NCI-H82 (cell line): ENCODE results near the gene MBTPS1.
A peak's percentile ranks its signal among the peaks of the same experiment; 100 is the strongest.
"Not testable (repeated sequence)": the region's sequence is repeated elsewhere in the genome, so short reads cannot be mapped to it uniquely, and the experiment has no call there.

ENCODE experiments used
- DNase-seq: peaks from one replicate; lab custom pipeline; 2025; lab: John Stamatoyannopoulos, UW

The MBTPS1 gene

DNA sequence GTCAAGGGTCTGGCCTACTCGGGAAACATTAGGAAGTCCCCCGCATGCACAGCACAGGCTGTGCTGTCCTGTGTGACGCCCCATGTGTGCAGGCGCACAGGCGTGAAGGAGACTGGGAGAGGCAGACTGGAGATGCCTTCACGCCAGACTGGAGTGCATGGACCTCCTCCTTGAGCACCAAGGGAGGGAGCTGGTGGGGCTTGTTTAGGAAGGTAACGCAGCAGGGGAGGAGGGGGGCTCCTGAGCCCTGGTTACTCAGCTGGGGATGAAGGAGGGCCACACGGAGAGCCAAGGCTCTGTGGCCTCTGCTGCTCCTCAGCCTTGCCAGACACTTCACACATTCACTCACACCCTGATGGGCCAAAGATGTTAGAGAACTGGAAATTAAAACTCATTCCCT, 20.5 kb upstream of the MBTPS1 start:
- no peak for DNase-seq

GRCh38 chr16:84136331-84137125, 19.8 kb upstream of the MBTPS1 start:
- DNase-seq, result no peak

GRCh38 chr16:84132527-84133285, 16.0 kb upstream of the MBTPS1 start:
- DNase-seq, result no peak

GRCh38 chr16:84131117-84131516, 14.4 kb upstream of the MBTPS1 start:
- DNase-seq, result no peak

DNA sequence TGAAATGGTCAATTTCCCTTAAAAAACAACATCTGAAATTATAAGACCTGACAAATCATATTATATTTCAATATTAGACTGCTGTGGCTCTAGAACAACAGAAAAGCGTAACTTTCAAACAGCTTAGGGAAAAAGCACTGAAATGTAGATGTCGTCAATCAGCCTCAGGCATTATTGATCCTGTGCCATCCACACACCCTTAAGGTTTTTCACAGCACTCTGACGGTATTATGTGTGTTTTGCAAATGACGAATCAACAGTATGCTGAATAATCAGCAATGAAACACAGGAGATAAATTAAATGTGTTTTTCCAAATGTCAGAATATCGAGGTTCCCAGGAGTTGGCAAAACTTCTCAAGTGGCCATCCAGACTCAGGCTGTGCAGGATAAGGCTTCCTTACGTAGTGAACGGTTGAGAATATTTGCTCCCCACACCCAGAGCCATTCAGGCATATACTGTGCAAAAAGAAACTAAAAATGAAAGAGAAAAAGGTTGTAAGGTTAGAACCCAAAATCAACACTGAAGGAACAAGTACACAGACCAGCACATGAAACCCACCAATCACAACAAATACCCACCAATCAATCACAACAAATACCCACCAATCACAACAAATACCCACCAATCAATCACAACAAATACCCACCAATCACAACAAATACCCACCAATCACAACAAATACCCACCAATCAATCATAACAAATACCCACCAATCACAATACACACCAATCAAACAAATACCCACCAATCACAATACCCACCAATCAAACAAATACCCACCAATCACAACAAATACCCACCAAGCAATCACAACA, 7.7 kb upstream of the MBTPS1 start:
- no peak for DNase-seq

DNA sequence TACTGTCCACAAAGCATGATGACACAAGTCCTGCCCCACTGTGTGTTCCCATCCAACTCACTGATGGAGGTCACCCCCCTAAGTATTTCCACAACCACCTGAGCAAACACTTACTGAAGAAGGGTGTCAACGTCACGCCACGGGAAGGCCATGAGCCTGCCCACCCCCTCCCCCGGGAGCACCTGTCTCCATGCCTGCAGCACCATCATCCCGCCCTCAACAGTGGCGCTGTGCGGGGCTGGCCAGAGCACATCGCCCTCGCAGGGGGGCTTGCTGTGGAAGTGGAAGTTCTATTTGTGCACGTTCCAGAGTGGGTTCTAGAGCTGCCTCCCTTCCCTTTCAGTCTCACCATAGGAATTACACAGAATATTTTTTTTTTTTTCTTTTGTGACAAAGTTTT, 4.3 kb upstream of the MBTPS1 start:
- no peak for DNase-seq

GRCh38 chr16:84120023-84120422, 3.3 kb upstream of the MBTPS1 start:
- no peak for DNase-seq

DNA sequence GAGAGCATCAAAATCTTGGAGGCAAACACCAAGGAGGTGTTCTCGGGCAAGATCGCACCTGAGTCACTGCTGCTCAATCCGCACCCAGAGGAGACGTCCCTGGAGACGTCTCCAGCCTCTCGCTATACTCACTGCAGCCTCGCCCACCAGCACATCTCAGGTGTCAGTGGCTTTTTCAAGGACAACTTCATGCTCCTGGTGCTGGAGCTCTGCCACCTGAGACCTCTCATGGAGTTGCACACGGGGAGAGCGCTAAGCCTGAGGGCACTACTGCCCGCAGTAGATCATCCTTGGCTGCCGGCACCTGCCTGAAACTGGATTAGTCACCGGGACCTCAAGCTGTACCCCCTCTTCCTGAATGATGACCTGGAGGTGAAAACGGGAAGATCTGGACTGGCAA, 2.6 kb upstream of the MBTPS1 start:
- no peak for DNase-seq

DNA sequence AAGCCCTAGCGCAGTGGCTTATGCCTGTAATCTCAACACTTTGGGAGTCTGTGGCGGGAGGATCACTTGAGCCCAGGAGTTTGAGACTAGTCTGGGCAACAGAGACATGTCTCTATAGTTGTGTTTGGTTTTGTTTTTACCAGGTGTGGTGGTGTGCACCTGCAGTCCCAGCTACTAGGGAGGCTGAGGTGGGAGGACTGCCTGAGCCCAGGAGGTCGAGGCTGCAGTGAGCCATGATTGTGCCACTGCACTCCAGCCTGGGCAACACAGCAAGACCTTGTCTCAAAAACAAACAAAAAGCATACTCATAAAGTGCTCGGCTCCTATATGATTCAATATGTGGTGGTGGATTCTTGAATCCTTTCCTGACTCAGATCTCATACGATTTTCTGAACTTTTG, 1.6 kb upstream of the MBTPS1 start:
- peak; percentile 49 for DNase-seq

DNA sequence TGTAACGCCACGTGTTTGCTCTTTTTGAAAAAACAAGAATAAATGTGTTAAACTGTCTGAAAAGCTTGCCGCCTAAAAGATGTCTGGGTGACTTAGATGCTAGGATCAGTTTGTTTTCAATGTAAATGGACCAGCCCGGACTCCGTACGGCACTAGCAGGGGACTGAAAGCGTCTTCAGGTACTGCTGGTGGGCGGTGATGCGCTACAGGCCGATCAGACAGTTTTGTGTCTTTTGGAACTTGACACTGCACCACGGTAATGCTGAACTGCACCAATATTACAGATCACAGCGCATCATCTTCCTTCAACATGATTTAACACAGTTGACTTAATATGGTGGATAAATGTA, 727 bp upstream of the MBTPS1 start:
- DNase-seq, result peak; percentile 46

DNA sequence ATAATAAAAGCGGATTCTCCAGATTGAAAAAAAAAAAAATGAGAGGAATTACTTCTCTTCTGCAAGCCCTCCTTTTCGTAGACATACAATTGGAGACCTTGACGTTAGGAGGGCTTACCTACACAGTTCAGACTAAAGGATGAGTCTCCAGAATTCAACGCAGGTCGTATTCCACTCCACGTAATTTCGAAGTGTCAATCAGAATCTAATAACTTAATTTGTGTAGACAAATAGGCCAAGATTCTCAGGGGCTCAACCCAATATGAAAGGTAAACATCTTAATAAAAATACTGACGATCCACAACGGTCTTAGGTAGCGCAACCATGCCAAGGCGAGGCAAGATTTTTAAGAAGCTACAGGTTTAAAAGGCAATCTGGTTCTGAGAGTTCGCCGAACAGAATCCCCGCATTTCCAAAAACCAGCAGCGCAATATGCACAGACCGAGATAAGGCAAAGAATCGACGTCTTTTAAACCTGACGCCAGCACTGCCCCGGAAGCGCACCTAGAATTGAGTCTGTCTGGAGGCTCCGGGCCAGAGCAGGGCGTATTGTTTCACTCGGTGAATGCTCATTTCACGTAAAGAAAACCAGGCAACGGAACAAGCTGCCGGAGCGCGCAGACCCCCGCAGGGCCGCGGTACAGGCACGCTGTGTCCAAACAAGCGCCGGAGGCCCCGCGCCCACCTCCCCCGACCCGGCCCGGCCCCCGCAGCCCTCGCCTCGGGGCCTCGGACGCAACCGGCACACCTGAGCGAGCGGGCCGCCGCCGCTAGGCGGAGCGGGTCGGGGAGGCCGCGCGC, 623 bp downstream of the MBTPS1 start:
- DNase-seq, result peak; percentile 59

- DNase-seq, result not testable (repeated sequence)
These were observed 4.8 kb downstream of the MBTPS1 start for GRCh38 chr16:84111949-84112348.

DNA sequence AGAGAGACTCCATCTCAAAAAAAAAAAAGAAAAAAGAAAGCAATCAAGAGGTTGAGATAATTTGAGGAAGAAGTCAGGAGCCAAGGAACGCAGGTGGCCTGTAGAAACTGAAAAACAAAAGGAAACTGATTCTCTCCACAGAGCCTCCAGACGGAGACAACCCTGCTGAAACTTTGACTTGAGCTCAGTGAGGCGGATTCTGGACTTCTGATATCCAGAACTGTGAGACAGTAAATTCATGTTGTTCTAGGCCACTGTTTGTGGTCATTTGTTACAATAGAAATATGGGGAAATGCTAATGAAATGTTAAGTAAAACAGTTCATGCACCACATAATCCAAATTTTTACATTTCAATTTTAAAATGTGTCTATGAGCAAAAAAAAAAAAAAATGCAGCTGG, 5.2 kb downstream of the MBTPS1 start:
- no peak for DNase-seq

DNA sequence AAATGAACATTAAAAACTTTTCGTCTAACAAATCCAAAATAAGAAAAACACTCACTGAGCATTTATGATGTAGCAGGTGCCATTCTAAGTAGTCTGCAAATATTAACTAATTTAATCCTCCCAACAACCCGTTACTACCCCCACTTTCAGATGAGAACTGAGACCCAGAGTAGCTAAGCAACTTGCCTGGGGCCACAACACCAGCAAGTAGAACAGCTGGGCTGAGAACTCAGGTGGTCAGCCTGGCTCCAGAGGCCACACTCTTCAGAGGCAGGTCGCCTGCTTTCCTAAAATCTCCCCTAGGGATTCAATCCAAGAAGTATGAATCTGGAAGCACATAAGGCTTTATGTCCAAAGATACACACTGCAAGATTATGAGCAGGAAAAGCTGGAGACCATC, 6.2 kb downstream of the MBTPS1 start:
- DNase-seq, result no peak

DNA sequence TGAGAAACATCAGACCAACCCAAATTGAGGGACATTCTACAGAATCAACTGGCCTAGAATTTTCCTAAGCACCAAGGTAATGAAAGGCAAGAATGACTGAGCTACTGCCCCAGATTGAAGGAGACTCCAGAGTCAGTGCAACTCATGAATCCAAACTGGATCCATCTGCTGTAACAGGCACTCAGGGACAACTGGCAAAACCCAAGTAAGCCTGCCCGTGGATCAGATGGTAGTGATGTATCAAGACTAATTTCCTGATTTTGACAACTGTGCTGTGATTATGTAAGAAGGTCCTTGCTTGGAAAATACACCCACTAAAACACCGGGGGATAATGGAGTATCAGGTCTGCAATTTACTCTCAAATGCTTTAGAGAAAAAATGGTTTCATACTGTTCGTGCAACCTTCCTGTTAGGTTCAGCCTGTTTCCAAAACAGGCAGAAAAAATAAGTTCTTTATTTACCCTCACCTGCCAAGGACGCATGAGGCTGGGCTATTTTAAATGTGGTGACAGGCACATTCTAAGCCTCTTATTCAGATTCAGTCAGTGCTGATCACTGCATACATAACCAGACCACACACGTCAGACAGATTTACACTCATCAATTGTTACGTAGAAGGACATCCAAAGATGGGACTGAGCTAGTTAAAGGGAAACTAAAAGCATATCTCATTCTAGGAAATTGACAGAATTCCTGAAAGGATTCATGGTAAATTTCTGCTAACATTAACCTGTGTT, 7.0 kb downstream of the MBTPS1 start:
- no peak for DNase-seq

DNA sequence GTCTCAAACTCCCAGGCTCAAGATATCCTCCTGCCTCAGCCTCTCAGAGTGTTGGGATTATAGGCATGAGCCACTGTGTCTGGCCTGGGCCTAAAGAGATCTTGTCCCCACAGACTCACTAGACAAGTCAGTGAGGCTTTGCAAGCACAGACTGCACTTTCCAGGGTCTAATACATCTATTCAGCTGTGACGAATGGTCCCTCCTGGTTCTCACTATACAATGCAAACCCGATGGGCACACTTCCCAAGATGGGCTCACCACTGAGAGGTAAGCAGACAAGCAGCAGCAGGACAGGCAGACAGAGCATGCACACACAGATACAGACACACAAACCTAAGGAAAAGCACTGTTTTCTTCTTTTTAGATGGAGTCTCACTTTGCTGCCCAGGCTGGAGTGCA, 8.8 kb downstream of the MBTPS1 start:
- DNase-seq, result no peak

- DNase-seq, result no peak
These were observed 10.6 kb downstream of the MBTPS1 start for GRCh38 chr16:84105948-84106740.

DNA sequence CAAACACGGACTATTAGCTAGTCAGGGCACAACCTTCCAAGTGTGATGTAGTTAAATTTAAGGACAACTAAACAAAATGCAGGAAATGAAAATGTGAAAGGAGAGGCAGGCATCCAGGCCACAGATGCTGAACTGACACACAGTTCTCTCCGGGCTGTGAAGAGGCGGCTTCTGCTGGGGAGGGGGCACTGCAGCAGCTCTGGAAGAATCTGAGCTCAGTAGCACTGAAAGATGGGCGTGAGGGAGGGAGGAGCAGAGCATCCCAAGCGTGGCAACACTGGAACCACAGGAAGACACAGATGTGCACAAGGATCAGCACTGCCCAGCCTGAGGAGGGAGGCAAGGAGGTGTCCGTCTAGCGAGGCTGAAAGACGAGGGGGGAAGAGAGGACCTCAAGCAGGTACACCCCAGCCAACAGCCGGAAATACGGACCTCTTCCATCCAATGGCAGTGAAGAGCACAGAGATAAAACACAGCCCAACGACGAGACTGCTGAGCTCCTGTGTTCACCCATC, 11.4 kb downstream of the MBTPS1 start:
- DNase-seq, result no peak

GRCh38 chr16:84104231-84104630, 12.5 kb downstream of the MBTPS1 start:
- DNase-seq, result no peak

GRCh38 chr16:84103678-84104077, 13.1 kb downstream of the MBTPS1 start:
- no peak for DNase-seq
